T-helper 22 cell (primary cell): ENCODE measurements around the gene PDE7B.

ENCODE experiments used
- DNase-seq: peaks from one replicate; pipeline ENCODE4 v3.0.0-alpha.2; 2020; ENCODE audit warnings: low read depth

PDE7B gene

DNA sequence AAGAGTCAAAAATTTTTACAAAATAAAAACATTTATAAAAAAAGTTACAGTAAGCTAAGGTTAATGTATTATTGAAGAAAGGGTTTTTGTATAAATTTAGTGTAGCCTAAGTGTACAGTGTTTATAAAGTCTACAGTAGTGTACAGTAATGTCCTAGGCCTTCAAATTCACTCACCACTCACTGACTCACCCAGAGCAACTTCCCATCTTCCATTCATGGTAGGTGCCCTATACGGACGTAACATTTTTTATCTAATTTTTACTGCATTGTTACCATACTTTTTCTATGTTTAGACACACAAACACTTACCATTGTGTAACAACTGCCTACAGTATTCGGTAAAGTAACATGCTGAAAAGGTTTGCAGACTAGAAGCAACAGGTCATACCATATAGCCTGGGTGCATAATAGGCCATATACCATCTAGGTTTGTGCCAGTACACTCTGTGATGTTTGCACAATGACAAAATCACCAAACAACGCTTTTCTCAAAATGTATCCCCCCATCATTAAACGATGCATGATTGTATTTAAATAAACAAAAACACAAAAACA is 392.6 kb downstream of the PDE7B start:
- DNase-seq: no peak
